Heart left ventricle (tissue), 13 donors: Measurements from ENCODE around the gene SCN4A.

Experiments
- POLR2A ChIP-seq, 2 donors: fragments of 450-650 bp; IDR thresholded peaks; one replicate each; pipeline ENCODE4 v1.6.1; 2017; ENCODE audit warnings: antibody characterized with exemption in 2 of 2, mild to moderate bottlenecking in 2 of 2, moderate library complexity in 2 of 2
- TF ChIP-seq, protein P1 (sequence below), 12 donors: fragments of 200-600 bp; sonication (generic) in 4 of 12; IDR thresholded peaks; one replicate each; pipeline versions ENCODE4 v1.5.0 to v1.8.0; 2018 to 2022; ENCODE audit warnings: antibody characterized with exemption in 12 of 12, mild to moderate bottlenecking in 5 of 12
- donor health status: ischemic (EF 13 %, LVEDD 7.1; RV severe dilation, severe dysfunction).
- donor health status: DM: no; HTN: yes; CAD: no.
- donor health status: DM: no; HTN: no; CAD: no.
- donor health status: ischemic (EF 25% LVEDD 6.9; RV normal size, moderate dysfunction).
- donor health status: ischemic (EF 25% LVEDD 5.7; RV mildly dilated, moderate dysfunction).
- donor health status: ischemic (EF 35%, LVEDD 5.7; RV mildly dilated, moderate dysfunction).
- donor health status: nonischemic (EF 11% LVEDD 7.7; RV severe dilation, severe dysfunction).
- donor health status: DM: yes; HTN: yes; CAD: no.
- donor health status: PGD.
- donor health status: ischemic (EF 29% LVEDD 5.4; RV normal size, mild dysfunction).
- donor health status: nonischemic (EF 23%, LVEDD 6.1; RV moderate dilation, normal function).

DNA sequence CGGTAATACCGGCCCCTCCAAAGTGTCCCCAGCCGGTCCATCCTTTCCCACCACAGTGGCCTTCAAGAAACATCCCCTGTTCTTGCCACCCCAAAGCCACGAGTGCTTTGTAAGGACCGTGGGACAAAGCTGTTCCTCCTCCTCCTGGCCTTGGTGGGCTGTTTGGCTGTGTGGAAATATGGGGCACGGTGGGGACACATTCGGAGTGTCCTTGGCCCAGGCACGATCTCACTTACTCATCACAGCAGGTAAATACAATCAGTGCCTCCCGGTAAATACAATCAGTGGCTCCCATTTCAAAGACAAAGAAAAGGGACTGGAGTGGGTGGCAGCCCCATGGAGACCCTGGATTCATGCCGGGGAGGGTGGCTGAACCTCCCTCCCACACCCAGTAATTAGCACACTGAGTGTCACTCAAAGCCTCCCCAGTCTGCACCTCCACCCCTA lies 10.4 kb downstream of the SCN4A start:
- no peak for TF ChIP-seq POLR2A (IDR thresholded peaks at IDR 0.05)
- TF ChIP-seq, protein P1, sequence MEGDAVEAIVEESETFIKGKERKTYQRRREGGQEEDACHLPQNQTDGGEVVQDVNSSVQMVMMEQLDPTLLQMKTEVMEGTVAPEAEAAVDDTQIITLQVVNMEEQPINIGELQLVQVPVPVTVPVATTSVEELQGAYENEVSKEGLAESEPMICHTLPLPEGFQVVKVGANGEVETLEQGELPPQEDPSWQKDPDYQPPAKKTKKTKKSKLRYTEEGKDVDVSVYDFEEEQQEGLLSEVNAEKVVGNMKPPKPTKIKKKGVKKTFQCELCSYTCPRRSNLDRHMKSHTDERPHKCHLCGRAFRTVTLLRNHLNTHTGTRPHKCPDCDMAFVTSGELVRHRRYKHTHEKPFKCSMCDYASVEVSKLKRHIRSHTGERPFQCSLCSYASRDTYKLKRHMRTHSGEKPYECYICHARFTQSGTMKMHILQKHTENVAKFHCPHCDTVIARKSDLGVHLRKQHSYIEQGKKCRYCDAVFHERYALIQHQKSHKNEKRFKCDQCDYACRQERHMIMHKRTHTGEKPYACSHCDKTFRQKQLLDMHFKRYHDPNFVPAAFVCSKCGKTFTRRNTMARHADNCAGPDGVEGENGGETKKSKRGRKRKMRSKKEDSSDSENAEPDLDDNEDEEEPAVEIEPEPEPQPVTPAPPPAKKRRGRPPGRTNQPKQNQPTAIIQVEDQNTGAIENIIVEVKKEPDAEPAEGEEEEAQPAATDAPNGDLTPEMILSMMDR (IDR thresholded peaks at IDR 0.05), result no peak
